SK-N-SH treated with all-trans-retinoic acid at 6 μM for 48 hours (cell line): Measurements from ENCODE around the gene PLEKHF1.

ENCODE experiments used
- ATAC-seq: fragments of 200-7000 bp; cut with Tn5 transposase; 3 replicates; pipeline ENCODE4 v1.9.1; 2020; ENCODE audit warnings: mild to moderate bottlenecking, moderate library complexity
- ARNTL ChIP-seq: fragments of 450-650 bp; formaldehyde crosslinking; IDR thresholded peaks from 2 replicates; pipeline ENCODE4 v1.5.0; 2020; ENCODE audit warnings: low read depth, mild to moderate bottlenecking, moderate library complexity, borderline replicate concordance
- ESRRG ChIP-seq: fragments of 250-450 bp; sonication (Bioruptor Pico); IDR thresholded peaks from 2 replicates; pipeline ENCODE4 v1.6.1; 2021; ENCODE audit warnings: mild to moderate bottlenecking
- GLIS3 ChIP-seq: fragments of 250-450 bp; sonication (Bioruptor Pico); IDR thresholded peaks from 2 replicates; pipeline ENCODE4 v1.5.0; 2020; ENCODE audit warnings: mild to moderate bottlenecking, moderate library complexity
- ISL1 ChIP-seq: fragments of 250-450 bp; sonication (Bioruptor Pico); IDR thresholded peaks from 2 replicates; pipeline ENCODE4 v2.1.2; 2022; ENCODE audit warnings: mild to moderate bottlenecking, moderate library complexity
- PATZ1 ChIP-seq: fragments of 250-450 bp; sonication (Bioruptor Pico); IDR thresholded peaks from 2 replicates; pipeline ENCODE4 v1.8.0; 2020; ENCODE audit warnings: mild to moderate bottlenecking, moderate library complexity, borderline replicate concordance
- POU6F1 ChIP-seq: fragments of 250-450 bp; sonication (Bioruptor Pico); IDR thresholded peaks from 2 replicates; pipeline ENCODE4 v1.8.0; 2021; ENCODE audit warnings: low read depth, mild to moderate bottlenecking, moderate library complexity, borderline replicate concordance
- PPARA ChIP-seq: fragments of 250-450 bp; sonication (Bioruptor Pico); IDR thresholded peaks from 2 replicates; pipeline ENCODE4 v1.5.0; 2020; ENCODE audit warnings: mild to moderate bottlenecking, borderline replicate concordance
- RARB ChIP-seq: fragments of 250-450 bp; sonication (Bioruptor Pico); IDR thresholded peaks from 2 replicates; pipeline ENCODE4 v1.8.0; 2021; ENCODE audit warnings: mild to moderate bottlenecking, moderate library complexity
- SNAI2 ChIP-seq: fragments of 250-450 bp; sonication (Bioruptor Pico); IDR thresholded peaks from 2 replicates; pipeline ENCODE4 v1.5.0; 2020; ENCODE audit warnings: mild to moderate bottlenecking, moderate library complexity
- TOX ChIP-seq: fragments of 250-450 bp; sonication (Bioruptor Pico); IDR thresholded peaks from 2 replicates; pipeline ENCODE4 v1.8.0; 2021; ENCODE audit warnings: mild to moderate bottlenecking, moderate library complexity, borderline replicate concordance
- TSHZ2 ChIP-seq: fragments of 250-450 bp; sonication (Bioruptor Pico); IDR thresholded peaks from 2 replicates; pipeline ENCODE4 v1.5.0; 2020; ENCODE audit warnings: mild to moderate bottlenecking, moderate library complexity
- ZFP3 ChIP-seq: fragments of 250-450 bp; sonication (Bioruptor Pico); IDR thresholded peaks from 2 replicates; pipeline ENCODE4 v1.5.0; 2020; ENCODE audit warnings: mild to moderate bottlenecking, moderate library complexity
- ZFP30 ChIP-seq: fragments of 450-650 bp; formaldehyde crosslinking; IDR thresholded peaks from 2 replicates; pipeline ENCODE4 v1.5.0; 2022; ENCODE audit warnings: mild to moderate bottlenecking, moderate library complexity
- ZNF565 ChIP-seq: fragments of 450-650 bp; formaldehyde crosslinking; conservative IDR thresholded peaks from 2 replicates; pipeline ENCODE4 v1.5.0; 2020; ENCODE audit warnings: low read depth, mild to moderate bottlenecking, moderate library complexity
- ZNF70 ChIP-seq: fragments of 450-650 bp; formaldehyde crosslinking; IDR thresholded peaks from 2 replicates; pipeline ENCODE4 v1.5.0; 2020; ENCODE audit warnings: mild to moderate bottlenecking, moderate library complexity
- ZNF8 ChIP-seq: fragments of 450-650 bp; formaldehyde crosslinking; IDR thresholded peaks from 2 replicates; pipeline ENCODE4 v1.5.0; 2020; ENCODE audit warnings: mild to moderate bottlenecking, moderate library complexity
- TF ChIP-seq, protein P1 (sequence below): fragments of 250-450 bp; sonication (Bioruptor Pico); IDR thresholded peaks from 2 replicates; pipeline ENCODE4 v1.5.1; 2021; ENCODE audit warnings: mild to moderate bottlenecking, moderate library complexity

PLEKHF1 gene

GRCh38 chr19:29662278-29662603 lies 3.0 kb upstream of the PLEKHF1 start (continued):
- TF ChIP-seq TSHZ2 (CRISPR knock-in tag) (no peak), ESRRG (CRISPR knock-in tag) (no peak), PATZ1 (CRISPR knock-in tag) (no peak), PPARA (CRISPR knock-in tag) (no peak), ZFP30 (CRISPR knock-in tag) (no peak), RARB (CRISPR knock-in tag) (no peak), GLIS3 (no peak), ARNTL (no peak)

- TF ChIP-seq SNAI2 (CRISPR knock-in tag) (no peak), POU6F1 (CRISPR knock-in tag) (no peak), ESRRG (CRISPR knock-in tag) (no peak), ISL1 (CRISPR knock-in tag) (no peak), ZNF8 (CRISPR knock-in tag) (no peak), TSHZ2 (CRISPR knock-in tag) (no peak), RARB (CRISPR knock-in tag) (no peak), ZNF70 (CRISPR knock-in tag) (no peak), TOX (CRISPR knock-in tag) (no peak), PPARA (CRISPR knock-in tag) (no peak), ZFP3 (CRISPR knock-in tag) (no peak), ZNF565 (CRISPR knock-in tag) (no peak)
- TF ChIP-seq, protein P1, sequence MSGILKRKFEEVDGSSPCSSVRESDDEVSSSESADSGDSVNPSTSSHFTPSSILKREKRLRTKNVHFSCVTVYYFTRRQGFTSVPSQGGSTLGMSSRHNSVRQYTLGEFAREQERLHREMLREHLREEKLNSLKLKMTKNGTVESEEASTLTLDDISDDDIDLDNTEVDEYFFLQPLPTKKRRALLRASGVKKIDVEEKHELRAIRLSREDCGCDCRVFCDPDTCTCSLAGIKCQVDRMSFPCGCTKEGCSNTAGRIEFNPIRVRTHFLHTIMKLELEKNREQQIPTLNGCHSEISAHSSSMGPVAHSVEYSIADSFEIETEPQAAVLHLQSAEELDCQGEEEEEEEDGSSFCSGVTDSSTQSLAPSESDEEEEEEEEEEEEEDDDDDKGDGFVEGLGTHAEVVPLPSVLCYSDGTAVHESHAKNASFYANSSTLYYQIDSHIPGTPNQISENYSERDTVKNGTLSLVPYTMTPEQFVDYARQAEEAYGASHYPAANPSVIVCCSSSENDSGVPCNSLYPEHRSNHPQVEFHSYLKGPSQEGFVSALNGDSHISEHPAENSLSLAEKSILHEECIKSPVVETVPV (CRISPR knock-in tag): no peak
These were observed 2.5 kb upstream of the PLEKHF1 start for GRCh38 chr19:29662604-29663404.

More at GRCh38 chr19:29662604-29663404, 2.5 kb upstream of the PLEKHF1 start:
- ATAC-seq: peak; percentile 31
